PC-9 (cell line): Measurements from ENCODE around the gene ARID4A. TPM values are rescaled to one million over a fixed set of nuclear protein-coding genes. Genes with fewer than 3 reads are reported as not detected.
A peak's percentile ranks its signal among the peaks of the same experiment; 100 is the strongest.

Experiments
- BruUV-seq: library from RNA; stranded (reverse); fragments of 400-500 nt; replicated peaks from 2 replicates; lab custom pipeline; 2021; lab: Mats Ljungman, UMichigan
- CTCF ChIA-PET: fragments of 300-600 bp; sonication (Branson Sonifier 250); formaldehyde crosslinking; loops from one replicate; lab custom pipeline; 2022; ENCODE audit warnings: antibody characterized with exemption; lab: Charles Lee
- POLR2A ChIA-PET: fragments of 300-600 bp; sonication (Branson Sonifier 250); formaldehyde crosslinking; loops from one replicate; lab custom pipeline; 2022; ENCODE audit warnings: antibody characterized with exemption; ENCODE audit not compliant: unreplicated experiment; lab: Charles Lee
- DNase-seq, 2 experiments: peaks; one replicate each; pipeline versions ENCODE4 v3.0.0 to v3.0.0-alpha.2; 2015 to 2022; ENCODE audit warnings: mixed read lengths in 1 of 2
- H2AFZ ChIP-seq: fragments of 200-600 bp; sonication (generic); 2 replicates; pipeline ENCODE4 v1.8.1; 2017; ENCODE audit warnings: antibody characterized with exemption
- H3F3A ChIP-seq: fragments of 200-600 bp; sonication (generic); 2 replicates; pipeline ENCODE4 v1.8.1; 2017; ENCODE audit warnings: antibody characterized with exemption, mild to moderate bottlenecking, low read depth; ENCODE audit not compliant: insufficient read depth
- H3K27ac ChIP-seq: fragments of 200-600 bp; sonication (generic); 2 replicates; pipeline ENCODE4 v1.6.1; 2016; ENCODE audit warnings: mixed run types
- H3K27me3 ChIP-seq: fragments of 200-600 bp; sonication (generic); 2 replicates; pipeline ENCODE4 v1.6.1; 2016; ENCODE audit warnings: low read depth, mixed run types; ENCODE audit not compliant: insufficient read depth
- H3K36me3 ChIP-seq: fragments of 200-600 bp; sonication (generic); 2 replicates; pipeline ENCODE4 v1.6.1; 2016; ENCODE audit warnings: low read depth, mixed run types
- H3K4me1 ChIP-seq: fragments of 200-600 bp; sonication (generic); replicated peaks from 2 replicates; pipeline ENCODE4 v1.6.1; 2016; ENCODE audit warnings: mixed run types; ENCODE audit not compliant: insufficient read depth
- H3K4me2 ChIP-seq: fragments of 200-600 bp; sonication (generic); 2 replicates; pipeline ENCODE4 v1.6.1; 2017; ENCODE audit warnings: mixed run types
- H3K4me3 ChIP-seq: fragments of 200-600 bp; sonication (generic); 2 replicates; pipeline ENCODE4 v1.6.1; 2016; ENCODE audit warnings: mixed run types
- H3K79me2 ChIP-seq: fragments of 200-600 bp; sonication (generic); 2 replicates; pipeline ENCODE4 v1.6.1; 2017; ENCODE audit warnings: low read depth, mixed run types
- H3K9me2 ChIP-seq: fragments of 200-600 bp; sonication (generic); 2 replicates; pipeline ENCODE4 v1.8.1; 2017; ENCODE audit warnings: mild to moderate bottlenecking; ENCODE audit not compliant: insufficient read depth
- H3K9me3 ChIP-seq: fragments of 200-600 bp; sonication (generic); 2 replicates; pipeline ENCODE4 v1.8.1; 2016; ENCODE audit warnings: low read depth; ENCODE audit not compliant: insufficient read depth
- H4K20me1 ChIP-seq: fragments of 200-600 bp; sonication (generic); 2 replicates; pipeline ENCODE4 v1.8.1; 2017; ENCODE audit not compliant: insufficient read depth
- CTCF ChIP-seq: fragments of 200-600 bp; sonication (generic); conservative IDR thresholded peaks from 2 replicates; pipeline ENCODE4 v1.6.1; 2017; ENCODE audit warnings: mixed run types, antibody characterized with exemption, mild to moderate bottlenecking, moderate library complexity
- EZH2 ChIP-seq: fragments of 200-600 bp; sonication (generic); IDR thresholded peaks from 2 replicates; pipeline ENCODE4 v1.8.0; 2017; ENCODE audit warnings: antibody characterized with exemption, low read depth
- intact Hi-C: fragments of 100-400 bp; cut with micrococcal nuclease; formaldehyde crosslinking; loops from one replicate; pipeline ENCODE4 v1.10.0; 2022; ENCODE audit not compliant: unreplicated experiment
- total RNA-seq: library from RNA; stranded (reverse); gene quantifications from 2 replicates; pipeline ENCODE4 v1.2.3, GENCODE V29; 2021

Gene ARID4A
- total RNA-seq, 1 experiment from 2014 or later, result 22.2 TPM

DNA sequence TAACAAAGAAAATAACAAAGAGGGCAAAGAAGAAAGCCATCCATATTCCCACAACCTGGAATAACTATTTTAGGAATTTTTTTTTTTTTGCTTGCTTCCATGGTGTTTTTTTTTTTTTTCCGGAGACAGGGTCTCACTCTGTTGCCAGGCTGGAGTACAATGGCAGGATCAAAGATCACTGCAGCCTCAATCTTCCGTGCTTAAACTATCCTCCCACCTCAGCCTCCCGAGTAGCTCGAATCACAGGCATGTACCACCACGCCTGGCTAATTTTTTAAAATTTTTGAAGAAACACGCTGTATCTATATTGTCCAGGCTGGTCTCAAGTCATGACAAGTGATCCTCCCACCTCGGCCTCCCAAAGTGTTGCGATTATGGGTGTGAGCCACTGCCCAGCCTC lies 20.2 kb upstream of the ARID4A start:
- no peak for DNase-seq
- Histone ChIP-seq H3F3A (peaks cover 16% of the 10 kb centered on the region; the same call in 1 of the 2 replicates), H3K9me2 (no peaks in the 10 kb centered on the region), H3K27ac (no peak overlapping the region), H3K27me3 (no peaks in the 10 kb centered on the region), H3K4me2 (no peak overlapping the region), H3K4me1 (no peaks in the 10 kb centered on the region), H2AFZ (no peak overlapping the region), H3K9me3 (no peaks in the 10 kb centered on the region), H3K4me3 (no peak overlapping the region), H3K36me3 (peaks cover 24% of the 10 kb centered on the region; the same call in 1 of the 2 replicates), H3K79me2 (peaks cover 78% of the 10 kb centered on the region), H4K20me1 (peaks cover 57% of the 10 kb centered on the region)
- TF ChIP-seq EZH2, result no peak
- TF ChIP-seq CTCF, result no peak
- BruUV-seq, result no TSS peak
- CTCF ChIA-PET, result no interaction called here
- POLR2A ChIA-PET, result no interaction called here
- intact Hi-C loops, result no loop called here

- Histone ChIP-seq H3K4me2 (no peak overlapping the region), H3K36me3 (peaks cover 27% of the 10 kb centered on the region), H3K4me1 (no peaks in the 10 kb centered on the region), H3K9me2 (no peaks in the 10 kb centered on the region), H3K27ac (no peak overlapping the region; the same call in 1 of the 2 replicates), H3F3A (peaks cover 10% of the 10 kb centered on the region; the same call in 1 of the 2 replicates), H3K9me3 (no peaks in the 10 kb centered on the region), H3K4me3 (no peak overlapping the region), H3K79me2 (peaks cover 71% of the 10 kb centered on the region), H3K27me3 (no peaks in the 10 kb centered on the region), H2AFZ (no peak overlapping the region), H4K20me1 (peaks cover 44% of the 10 kb centered on the region)
- no TSS peak for BruUV-seq
- DNase-seq, result peak in 1 of 2 experiments; percentile 53
- intact Hi-C loops, result no loop called here
- ChIA-PET POLR2A (interaction anchor here (0.7 kb wide), 1 partner anchor 141 kb away, joined by 6 read pairs; no protein-coding TSS in a partner anchor), CTCF (no interaction called here)
- TF ChIP-seq EZH2 (no peak), CTCF (no peak)
Measured at GRCh38 chr14:58280954-58281787, 17.2 kb upstream of the ARID4A start.

DNA sequence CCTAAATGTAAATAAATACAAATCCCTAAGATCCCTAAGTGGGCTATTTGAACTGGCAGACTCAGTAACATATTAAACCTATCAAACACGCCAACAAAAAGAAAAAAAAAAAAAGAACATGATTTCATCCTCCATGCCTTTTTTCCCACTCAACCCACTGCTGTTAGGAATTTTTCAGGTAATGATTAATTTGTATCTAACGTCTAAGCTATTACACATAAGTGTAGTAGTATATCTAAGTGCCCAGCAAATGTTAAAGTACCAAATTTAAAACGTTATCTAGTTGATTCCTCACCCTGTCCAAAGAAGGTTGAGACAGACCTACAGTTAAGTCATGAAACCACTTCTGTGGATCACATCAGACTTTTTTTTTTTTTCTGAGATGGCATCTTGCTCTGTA lies 16.4 kb upstream of the ARID4A start:
- no peaks in the 10 kb centered on the region for H3K27me3 ChIP-seq
- H3K36me3 ChIP-seq, result peaks cover 27% of the 10 kb centered on the region
- no peaks in the 10 kb centered on the region for H3K9me2 ChIP-seq
- no peak for DNase-seq
- intact Hi-C loops, result no loop called here
- H3F3A ChIP-seq, result peaks cover 2% of the 10 kb centered on the region; the same call in 1 of the 2 replicates
- no peak overlapping the region; the same call in 1 of the 2 replicates for H3K27ac ChIP-seq
- POLR2A ChIA-PET, result interaction anchor here (0.7 kb wide), 1 partner anchor 140 kb away, joined by 6 read pairs; no protein-coding TSS in a partner anchor
- H3K9me3 ChIP-seq, result no peaks in the 10 kb centered on the region
- H2AFZ ChIP-seq, result no peak overlapping the region
- H3K4me1 ChIP-seq, result no peaks in the 10 kb centered on the region
- H3K4me2 ChIP-seq, result no peak overlapping the region
- CTCF ChIA-PET, result no interaction called here
- TF ChIP-seq CTCF, result no peak
- BruUV-seq, result no TSS peak
- peaks cover 45% of the 10 kb centered on the region for H4K20me1 ChIP-seq
- H3K79me2 ChIP-seq, result peaks cover 71% of the 10 kb centered on the region
- no peak overlapping the region for H3K4me3 ChIP-seq
